ENCODE results near the gene CWC22. TPM values are rescaled to one million over a fixed set of nuclear protein-coding genes. Genes with fewer than 3 reads are reported as not detected.

Gene CWC22
- total and polyA plus RNA-seq, 2 of the 13 experiments (the other 11 are each of a cell fraction or from before 2014, with no cell fraction given) = 5.7 to 29.2 TPM

- peak; percentile 88; the same call in 1 of the 2 replicates for TF ChIP-seq AHDC1 (CRISPR knock-in tag; IDR thresholded peaks at IDR 0.05; ENCODE audit: borderline replicate concordance)
- no peak for TF ChIP-seq PRDM4 (CRISPR knock-in tag; IDR thresholded peaks at IDR 0.05; ENCODE audit: borderline replicate concordance)
- peak; percentile 96 for TF ChIP-seq FOXA3 (CRISPR knock-in tag; IDR thresholded peaks at IDR 0.05)
- TF ChIP-seq ZNF274 (CRISPR knock-in tag; IDR thresholded peaks at IDR 0.05) = no peak
- no peak for TF ChIP-seq RBAK (CRISPR knock-in tag; IDR thresholded peaks at IDR 0.05)
- TF ChIP-seq TOE1 (CRISPR knock-in tag; IDR thresholded peaks at IDR 0.05) = no peak
- no peak for TF ChIP-seq ZNF850 (CRISPR knock-in tag; conservative IDR thresholded peaks at IDR 0.05)
- no peak for TF ChIP-seq ZNF652 (CRISPR knock-in tag; IDR thresholded peaks at IDR 0.05; ENCODE audit: borderline replicate concordance, low read depth)
- TF ChIP-seq ERF (CRISPR knock-in tag; IDR thresholded peaks at IDR 0.05) = 0 out of 2 replicates have a peak, but pooled peaks have one; percentile 32
- TF ChIP-seq KLF13 (CRISPR knock-in tag; IDR thresholded peaks at IDR 0.05) = no peak
- TF ChIP-seq HNF1B (CRISPR knock-in tag; IDR thresholded peaks at IDR 0.05) = no peak
- peak; percentile 85; the same call in 1 of the 2 replicates for TF ChIP-seq MBD4 (IDR thresholded peaks at IDR 0.05; ENCODE audit: borderline replicate concordance, low read length)
- TF ChIP-seq ZBED4 (CRISPR knock-in tag; IDR thresholded peaks at IDR 0.05; ENCODE audit: borderline replicate concordance) = no peak
- no peak for TF ChIP-seq ZNF564 (CRISPR knock-in tag; IDR thresholded peaks at IDR 0.05)
- TF ChIP-seq ZNF260 (CRISPR knock-in tag; IDR thresholded peaks at IDR 0.05; ENCODE audit: borderline replicate concordance, low read depth) = no peak
- TF ChIP-seq ZFP1 (CRISPR knock-in tag; IDR thresholded peaks at IDR 0.05) = no peak
- TF ChIP-seq ZNF430 (CRISPR knock-in tag; IDR thresholded peaks at IDR 0.05) = no peak
- TF ChIP-seq AHR (CRISPR knock-in tag; IDR thresholded peaks at IDR 0.05) = no peak
Observed at GRCh38 chr2:179954026-179954425, 53.1 kb downstream of the CWC22 start (continued).
